ENCODE measurements around the gene SLC16A7.

SLC16A7 gene

DNA sequence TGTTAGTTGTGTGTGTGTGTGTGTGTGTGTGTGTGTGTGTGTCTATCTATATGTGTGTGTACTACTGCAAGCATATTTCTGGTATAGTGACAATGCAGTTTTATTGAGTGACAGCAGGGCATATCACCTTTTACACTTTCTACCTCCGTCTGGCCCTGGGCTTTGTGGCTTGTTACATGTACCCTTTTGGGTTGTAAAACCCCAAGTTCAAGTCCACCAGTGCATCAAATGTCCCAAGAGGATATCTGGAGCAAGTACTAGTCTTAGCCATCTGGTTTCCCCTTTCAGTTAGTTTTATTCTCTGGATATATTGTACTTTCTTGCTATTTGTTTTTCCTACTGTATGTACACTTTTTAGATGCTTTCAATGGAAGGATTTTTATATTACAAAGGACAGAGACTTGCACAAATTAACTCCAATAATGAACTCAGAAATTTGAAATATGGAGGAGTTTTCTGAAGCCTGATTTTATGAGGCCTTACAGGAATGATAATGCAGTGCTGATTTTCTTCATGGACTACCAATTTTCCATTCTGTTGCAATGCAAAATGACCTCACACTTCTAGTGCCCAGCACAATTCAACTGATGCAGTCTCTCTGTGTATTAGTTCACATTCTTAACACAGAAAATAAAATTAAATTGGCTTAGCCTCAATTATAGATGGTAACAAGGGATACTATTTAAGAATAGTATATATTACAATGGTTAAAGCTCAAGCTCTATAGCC lies 29.1 kb downstream of the SLC16A7 start:
- DNase-seq (ENCODE audit: low read depth) = no peak

DNA sequence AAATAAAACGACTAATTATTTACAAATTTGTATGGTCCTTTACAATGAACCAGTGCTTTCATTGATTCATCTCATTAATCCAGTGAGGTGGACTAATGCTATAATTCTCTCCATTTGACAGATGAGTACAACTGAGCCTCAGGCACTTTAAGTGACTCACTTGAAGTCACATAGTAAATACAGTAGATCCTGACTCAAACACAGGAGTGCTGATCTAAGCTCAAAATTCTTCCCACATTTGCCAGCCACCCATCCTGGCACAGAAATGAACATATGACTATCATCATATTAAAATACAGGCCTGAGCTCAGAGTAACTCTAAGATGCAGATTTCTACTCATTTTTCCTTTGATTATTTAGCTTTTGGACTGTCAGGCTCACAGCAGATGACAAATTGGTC lies 30.6 kb downstream of the SLC16A7 start:
- peak; percentile 10 for DNase-seq (ENCODE audit: low read depth)

DNA sequence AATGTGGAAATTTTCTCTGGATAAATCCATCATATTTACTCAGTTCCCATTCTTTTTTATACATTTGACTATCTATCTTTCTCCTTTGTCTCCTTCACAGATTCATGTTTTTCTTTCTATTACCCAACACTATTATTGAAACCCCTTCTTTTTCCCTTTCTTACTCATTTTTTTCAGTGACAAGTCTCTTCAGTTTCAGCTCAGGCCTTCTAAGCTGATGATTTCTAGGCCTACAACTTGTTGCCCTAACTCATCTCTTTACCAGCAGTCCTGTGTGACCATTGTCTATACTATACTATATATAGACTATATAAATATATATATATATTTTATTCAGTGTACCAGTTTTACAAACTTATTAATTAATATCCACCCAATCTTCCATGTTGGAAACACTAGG lies 31.8 kb downstream of the SLC16A7 start:
- no peak for DNase-seq (ENCODE audit: low read depth)

DNA sequence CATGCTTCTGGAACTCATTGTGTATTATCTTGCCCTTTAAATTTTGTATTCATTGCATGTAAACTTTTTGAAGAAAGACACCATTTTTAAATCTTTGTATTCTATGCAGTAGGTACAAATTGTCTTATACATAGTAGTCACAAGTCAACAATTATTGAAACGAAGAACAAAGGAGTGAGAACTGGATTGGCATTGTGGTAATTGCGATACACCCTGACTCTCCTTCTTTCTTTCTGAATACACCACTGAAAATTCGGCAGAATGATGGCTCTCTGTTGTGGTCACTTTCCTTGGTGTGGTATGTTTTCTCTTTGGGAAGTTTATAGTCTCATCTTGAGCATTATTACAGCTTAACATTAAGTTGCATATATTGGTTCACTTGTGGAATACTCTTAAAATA lies 34.1 kb downstream of the SLC16A7 start:
- no peak for DNase-seq (ENCODE audit: low read depth)

DNA sequence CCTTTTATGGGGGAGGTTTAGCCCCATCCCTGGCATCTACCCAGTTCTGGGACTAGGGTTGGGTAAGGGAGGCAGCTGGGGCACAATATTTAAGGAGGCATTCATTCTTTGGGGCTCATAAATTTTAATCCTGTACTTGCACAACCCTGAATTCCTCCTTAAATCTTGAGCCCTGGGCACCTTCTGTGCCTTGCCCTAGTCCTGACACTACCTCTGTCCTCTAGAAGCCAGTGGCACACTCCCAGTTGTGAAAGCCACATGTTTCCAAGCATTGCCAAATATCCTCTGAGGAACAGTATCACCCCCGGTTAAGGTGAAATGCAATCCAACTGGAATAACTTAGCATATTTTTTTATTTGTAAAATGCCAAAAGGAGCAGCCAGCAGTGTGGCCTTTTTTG lies 36.6 kb downstream of the SLC16A7 start:
- DNase-seq (ENCODE audit: low read depth) = no peak

DNA sequence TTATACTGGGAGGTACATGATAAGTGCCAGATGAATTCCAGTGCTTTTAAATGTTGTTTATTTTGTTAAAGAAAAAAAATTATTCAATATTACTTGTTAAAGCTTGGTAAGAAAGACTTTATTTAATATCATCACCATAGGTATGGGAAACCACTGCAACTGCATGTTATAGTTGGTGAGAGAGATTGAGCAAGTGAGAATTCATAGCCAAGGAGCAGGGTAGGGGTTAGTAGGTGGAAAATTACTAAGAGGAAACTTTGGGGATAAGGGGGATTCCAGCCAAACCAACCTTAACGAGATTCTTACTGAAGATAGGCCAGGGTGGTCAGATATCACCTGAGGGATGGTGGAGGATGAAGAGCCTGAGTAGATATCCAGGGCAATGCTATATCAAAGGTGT lies 38.4 kb downstream of the SLC16A7 start:
- no peak for DNase-seq (ENCODE audit: low read depth)

DNA sequence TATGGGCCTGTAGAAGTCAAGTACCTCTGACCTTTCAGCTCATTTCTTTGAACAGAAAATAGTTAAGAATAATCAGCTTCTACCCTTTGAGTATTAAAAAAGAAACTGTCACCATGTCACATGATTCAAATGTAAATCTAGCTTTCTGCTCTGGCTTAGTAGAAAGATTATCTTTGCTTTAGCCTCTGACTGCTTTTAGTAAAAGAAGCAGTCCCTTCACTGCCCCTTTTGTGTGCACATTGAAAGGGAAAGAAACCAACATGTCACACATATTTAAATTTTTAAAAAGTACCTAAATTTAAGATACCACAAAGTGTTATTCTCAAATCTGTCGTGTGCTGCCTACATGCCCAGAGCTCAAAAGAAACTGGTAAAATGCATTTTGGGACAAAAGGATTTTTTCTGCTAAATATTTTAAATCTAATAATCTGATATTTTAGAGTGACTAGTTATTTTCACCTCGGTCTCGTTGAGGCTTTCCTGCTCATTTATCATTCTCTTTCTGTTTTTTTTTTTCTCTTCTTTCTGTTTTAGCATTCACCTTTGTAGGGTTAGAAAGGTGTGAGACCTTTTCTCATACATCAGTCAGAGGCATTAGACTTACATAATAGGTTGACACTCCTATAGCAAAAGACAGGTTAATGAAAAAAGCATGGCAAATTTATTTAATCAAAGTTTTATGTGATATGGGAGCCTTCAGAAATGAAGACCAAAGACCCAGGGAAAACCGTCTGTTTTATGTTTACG lies 41.3 kb downstream of the SLC16A7 start:
- DNase-seq (ENCODE audit: low read depth) = no peak

DNA sequence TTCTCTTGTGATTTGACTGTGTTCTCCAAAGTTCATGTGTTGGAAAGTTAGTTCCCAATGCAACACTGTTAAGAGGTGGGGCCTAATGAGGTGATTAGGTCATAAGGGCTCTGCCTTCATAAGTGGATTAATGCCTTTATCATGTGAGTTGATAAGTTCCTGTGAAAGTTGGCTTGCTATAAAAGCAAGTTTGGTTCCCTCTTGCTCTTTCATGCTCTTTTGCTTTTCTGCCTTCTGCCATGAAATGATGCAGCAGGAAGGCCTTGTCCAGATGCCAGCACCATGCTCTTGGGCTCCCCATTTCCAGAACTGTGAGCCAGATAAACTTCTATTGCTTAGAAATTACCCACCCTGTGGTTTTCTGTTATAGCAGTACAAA lies 41.9 kb downstream of the SLC16A7 start:
- no peak for DNase-seq (ENCODE audit: low read depth)

DNA sequence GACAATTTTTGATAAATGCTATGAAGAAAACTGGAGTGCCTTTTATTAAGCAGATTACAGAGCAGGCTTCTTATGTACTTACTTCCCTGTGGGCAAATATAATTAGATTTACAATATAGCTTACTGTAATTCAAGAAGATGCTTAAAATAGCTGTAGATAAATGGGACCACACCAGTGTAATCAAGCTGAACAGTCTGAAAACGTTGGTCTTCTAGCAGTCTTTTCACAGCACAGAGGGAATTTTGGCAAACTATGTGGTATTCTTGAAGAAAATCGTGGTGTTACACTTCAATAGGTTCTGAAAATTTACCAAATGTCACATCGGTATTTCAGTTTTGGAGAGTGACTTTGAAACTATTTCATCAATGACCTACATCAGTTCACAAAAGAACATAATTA lies 47.7 kb downstream of the SLC16A7 start:
- no peak for DNase-seq (ENCODE audit: low read depth)

DNA sequence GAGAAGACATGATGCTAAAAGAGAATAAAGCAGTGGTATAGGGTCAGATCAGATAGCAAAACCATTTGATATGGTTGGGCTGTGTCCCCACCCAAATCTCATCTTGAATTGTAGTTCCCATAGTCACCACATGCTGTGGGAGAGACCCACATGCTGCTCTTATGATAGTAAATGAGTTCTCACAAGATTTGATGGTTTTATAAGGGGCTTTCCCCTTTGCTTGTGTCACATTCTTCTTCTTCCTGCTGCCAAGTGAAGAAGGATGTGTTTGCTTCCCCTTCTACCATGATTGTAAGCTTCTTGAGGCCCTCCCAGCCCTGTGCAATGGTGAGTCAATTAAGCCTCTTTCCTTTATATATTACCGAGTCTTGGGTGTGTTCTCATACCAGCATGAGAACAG lies 49.4 kb downstream of the SLC16A7 start:
- DNase-seq (ENCODE audit: low read depth) = no peak

DNA sequence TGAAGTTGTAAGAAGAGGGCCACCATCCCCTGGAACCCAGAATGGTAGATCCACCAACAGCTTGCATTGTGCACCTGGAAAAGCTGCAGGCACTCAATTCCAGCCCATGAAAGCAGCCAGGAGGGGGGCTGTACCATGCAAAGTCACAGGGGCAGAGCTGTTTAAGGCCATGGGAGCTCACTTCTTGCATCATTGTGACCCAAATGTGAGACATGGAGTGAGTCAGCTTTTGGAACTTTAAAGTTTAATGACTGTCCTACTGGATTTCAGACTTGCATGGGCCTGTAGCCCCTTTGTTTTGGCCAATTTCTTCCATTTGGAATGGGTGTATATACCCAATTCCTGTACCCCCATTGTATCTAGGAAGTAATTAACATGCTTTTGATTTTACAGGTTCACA lies 50.8 kb downstream of the SLC16A7 start:
- DNase-seq (ENCODE audit: low read depth) = no peak

DNA sequence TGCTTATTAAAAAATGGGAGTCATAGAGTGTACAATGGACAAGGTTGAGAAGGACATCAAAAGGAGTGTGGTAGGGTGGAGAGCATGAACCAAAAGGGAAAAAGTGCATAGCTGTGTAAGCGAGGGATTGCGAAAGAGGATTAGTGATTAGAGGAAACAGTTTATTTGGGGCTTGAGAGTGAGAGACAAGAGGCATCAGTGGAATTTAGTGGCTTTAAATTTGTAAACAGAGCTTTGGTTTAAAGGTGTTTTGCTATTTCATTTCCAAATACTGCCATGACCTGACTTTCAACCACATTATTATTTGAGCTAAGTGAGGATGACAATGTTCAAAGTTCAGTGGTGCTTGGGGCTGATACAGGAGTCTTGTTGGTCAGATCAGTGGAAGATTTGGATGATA lies 53.4 kb downstream of the SLC16A7 start:
- no peak for DNase-seq (ENCODE audit: low read depth)

DNA sequence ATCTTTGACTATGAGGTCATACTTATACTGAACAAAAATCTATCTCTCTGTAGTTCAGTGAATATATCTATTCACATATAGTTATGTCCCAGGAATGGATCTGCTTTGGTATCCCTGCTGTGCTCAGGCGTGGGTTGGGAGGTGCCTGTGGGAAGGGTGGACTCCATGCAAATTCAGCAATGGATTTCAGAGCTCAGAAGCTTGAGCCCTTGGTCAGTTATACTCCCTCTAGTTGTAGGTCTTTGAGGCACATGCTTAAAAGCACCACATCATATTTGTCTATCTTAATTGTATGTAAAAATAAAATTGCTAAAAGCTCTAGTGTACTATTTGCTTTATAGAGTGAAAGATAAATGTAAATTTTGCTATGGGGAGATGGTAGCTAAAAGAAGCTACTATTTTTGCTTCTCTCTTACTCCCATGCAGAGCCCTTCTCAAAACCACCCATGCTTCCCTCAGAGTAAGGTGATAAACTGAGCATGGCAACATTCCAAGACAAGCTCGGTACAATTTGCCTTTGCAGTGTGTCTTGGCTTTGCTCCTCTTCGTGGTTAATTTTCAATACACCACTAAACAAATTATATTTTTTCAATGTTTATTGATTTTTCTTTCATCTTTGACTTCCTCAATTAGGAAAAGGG lies 54.9 kb downstream of the SLC16A7 start:
- no peak for DNase-seq (ENCODE audit: low read depth)

DNA sequence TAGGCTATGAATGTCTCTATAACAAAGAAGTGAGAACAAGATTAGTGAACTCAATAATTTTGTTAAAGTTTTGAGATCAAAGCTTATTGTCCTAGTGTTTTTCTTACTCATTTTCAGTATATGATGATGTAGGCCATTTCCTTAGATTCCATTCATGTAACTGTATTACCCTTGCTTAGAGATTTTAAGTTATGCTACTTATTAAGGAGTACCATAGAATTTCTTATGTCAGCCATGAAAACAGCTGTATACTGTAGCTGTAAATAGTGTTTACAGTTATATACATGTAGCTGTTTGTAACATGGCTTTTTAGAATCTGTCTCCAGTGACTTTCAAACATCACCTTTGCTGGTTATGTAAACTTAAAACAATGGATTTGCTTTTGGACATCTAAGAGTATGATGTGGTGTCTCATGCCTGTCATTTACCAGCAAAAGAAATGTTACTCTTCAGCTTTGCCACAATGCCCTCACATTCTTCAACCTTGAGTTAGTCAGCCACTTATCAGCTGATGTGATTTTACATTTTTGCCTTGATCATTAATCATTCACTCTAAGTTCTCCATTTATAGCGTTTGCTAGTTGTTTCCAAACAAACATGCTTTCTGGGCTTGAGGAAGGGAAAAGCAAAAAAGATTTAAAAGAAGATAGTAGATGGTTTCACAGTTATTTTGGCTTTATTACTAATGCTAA lies 55.5 kb downstream of the SLC16A7 start:
- peak; percentile 18 for DNase-seq (ENCODE audit: low read depth)

DNA sequence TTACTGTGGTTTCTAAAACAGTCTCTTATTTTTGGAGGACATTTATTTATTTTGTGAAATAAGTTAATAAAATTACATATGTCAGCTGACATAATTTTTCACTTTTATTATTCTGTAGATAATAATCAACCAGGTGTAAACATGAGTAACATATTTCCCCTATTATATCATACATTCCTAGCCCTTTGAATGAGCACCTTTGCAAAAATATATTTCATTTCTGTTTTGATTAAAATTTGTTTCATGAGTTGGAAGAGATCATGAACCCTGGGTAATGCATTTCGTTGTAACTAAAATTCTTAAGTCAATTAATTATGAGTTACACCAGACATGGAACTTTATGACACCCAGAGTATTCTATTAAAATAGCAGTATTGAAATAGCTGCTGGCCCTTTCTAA lies 56.3 kb downstream of the SLC16A7 start:
- DNase-seq (ENCODE audit: low read depth) = no peak

DNA sequence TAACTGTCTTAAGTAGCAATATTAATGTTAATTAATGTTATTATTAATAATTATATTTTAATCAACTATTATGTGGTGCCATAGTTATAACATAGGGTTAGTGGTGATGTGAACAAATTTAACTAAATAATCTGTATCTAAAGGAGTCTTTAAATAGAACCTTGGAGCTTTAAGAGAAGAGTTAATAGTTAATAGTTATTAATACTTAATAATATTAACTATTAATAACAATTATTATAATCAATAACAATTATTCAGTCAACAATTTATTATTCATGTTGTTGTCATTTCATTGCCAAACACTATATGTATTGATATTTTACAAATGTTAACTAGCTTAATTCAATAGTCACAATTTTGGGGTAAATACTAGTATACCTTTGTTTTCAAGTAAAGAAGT lies 58.2 kb downstream of the SLC16A7 start:
- no peak for DNase-seq (ENCODE audit: low read depth)

DNA sequence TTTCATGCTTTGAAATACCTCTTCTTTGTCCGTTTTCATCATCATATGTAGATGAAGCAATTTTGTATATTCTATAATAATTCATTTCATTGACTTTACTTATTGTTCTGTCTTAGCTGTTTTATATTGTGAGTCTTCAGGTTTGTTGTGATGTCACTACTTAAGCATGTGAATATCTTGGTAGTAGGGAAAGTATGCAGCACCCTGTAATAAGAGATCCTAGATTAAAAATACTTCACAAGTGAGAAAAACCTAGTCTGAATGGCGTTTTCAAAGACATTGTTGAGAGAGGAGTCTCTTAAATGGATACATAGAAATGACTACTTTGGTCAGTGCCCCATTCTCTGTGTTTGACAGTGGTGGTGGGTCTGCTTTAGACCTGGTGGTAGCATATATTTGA lies 61.4 kb downstream of the SLC16A7 start:
- DNase-seq (ENCODE audit: low read depth) = no peak

DNA sequence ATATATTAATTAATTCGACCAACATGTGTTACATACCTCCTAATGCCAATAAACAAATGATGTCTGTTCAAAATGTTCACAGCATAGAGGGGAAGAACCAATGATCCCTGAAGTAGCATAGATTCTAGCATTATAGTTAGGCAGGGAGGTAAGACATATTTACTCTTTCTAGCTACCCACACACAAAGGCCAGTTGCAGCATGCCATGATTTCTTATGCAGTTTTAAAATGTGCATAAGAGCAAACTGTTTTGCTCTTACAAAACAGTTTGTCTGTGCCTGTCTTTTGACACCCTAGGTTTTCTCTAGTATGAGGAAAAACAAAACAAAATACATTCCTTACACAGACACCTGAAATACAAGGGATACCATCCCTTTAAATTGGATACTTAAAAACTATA lies 61.9 kb downstream of the SLC16A7 start:
- DNase-seq (ENCODE audit: low read depth) = no peak

DNA sequence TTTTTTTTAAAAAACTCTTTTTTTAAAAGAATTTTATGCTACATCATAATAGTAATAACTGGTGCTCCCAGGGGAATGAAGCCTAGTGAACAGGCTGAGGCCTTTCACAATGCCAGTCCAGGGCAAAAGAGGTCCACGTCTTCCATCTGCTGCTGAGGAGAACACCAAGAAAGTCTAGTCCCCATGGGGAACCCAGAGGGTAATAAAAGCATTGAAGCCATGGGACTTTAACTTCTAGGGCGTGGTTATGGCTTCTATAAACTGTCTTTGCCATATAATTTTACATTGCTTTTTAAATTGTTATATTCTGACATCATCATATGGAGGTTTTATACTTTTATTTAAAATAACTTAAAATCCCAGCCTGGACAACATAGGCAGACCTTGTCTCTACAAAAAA lies 64.3 kb downstream of the SLC16A7 start:
- DNase-seq (ENCODE audit: low read depth) = no peak

DNA sequence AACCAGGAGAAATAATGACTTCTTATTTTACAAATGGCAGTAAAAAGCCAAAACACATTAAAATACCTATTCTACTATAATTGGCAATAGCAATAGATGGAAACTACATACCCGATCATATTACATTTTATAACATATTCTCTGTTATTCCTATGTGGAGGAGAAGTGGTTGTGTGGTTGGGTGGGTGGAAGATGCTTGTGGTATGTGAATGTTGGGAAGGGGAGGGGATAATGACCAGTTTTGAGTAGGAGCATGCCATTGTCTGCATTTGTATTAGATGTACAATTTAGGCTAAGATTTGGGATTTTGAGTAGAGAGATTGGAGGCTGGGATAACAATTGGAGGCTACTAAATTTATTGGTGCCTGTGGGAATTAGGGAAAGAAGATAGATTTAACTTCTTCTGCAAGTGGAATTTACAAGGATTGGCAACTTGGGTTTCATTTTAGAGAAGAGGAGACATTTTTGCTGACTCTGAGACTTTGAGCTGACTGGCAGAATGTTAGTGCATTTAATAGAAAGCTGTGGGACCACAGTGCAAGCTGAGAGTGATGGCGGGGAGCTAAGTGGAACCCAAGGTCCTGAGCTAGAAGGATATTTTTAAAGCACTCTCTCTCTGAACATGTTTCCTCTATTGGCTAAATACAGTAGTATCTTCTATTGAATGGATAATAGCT lies 65.2 kb downstream of the SLC16A7 start:
- no peak for DNase-seq (ENCODE audit: low read depth)

DNA sequence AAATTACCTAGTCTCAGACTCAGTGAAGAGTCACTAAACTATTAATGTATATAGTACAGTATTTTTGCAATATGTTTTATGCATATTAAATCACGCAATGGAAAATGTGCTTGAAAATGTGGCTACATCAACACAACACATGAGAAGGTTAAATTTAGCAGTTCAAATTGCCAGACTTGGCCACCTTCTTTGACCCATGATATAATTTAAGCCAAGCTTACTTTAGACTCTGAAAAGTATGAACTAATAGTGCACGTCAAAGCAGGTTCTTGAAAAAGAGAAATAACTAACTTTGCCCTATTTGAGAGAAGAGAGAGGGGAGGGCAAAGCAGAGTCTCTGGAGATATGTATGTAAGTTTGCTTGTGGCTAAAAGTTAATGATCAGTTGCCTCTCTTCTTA lies 68.7 kb downstream of the SLC16A7 start:
- no peak for DNase-seq (ENCODE audit: low read depth)

DNA sequence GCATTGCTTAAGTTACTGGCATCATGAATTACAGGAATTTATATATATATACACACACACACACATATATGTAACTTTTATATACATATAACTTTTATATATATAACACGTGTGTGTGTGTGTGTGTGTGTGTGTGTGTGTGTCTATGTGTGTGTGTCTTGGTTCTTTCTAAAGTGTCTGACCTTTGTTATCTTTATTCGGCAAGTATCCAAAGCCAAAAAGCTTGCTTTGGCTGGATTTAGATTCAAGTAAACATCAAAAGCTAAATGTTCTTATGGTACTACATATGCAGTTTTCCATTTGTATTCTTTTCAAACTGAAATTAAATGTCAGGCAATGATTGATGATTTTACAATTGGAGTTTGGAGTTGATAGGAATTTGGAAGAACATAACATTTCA lies 69.9 kb downstream of the SLC16A7 start:
- no peak for DNase-seq (ENCODE audit: low read depth)
